ENCODE data around the gene PTGFRN.

PTGFRN gene

GRCh38 chr1:116944613-116945012, 34.9 kb downstream of the PTGFRN start:
- no peak for DNase-seq (ENCODE audit: low spot score)

- DNase-seq (ENCODE audit: low spot score): no peak
Observed at GRCh38 chr1:116945421-116945820, 35.7 kb downstream of the PTGFRN start.

DNA sequence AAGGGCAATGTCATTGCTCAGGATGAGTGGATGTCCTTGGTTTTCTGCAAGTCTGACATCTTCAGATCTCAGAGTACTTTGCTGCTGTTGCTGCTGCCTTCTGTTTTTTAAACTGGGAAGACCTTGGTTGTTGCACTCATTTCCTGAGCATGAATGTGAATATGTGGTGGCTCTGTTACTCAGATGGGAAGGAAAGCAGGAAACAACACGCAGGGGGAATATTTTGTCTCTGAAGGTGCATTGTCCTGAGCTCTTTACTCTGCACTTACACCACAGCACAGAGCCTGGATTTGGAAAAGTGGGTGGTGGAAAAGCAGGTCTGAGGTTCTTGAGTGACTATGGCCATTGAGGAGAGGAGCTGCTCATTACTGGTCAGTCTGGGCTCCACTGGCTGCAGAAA, 36.3 kb downstream of the PTGFRN start:
- DNase-seq (ENCODE audit: low spot score): no peak

- DNase-seq (ENCODE audit: low spot score): no peak
Observed at GRCh38 chr1:116947092-116947860, 37.6 kb downstream of the PTGFRN start.

- no peak for DNase-seq (ENCODE audit: low spot score)
Observed at GRCh38 chr1:116948046-116948445, 38.3 kb downstream of the PTGFRN start.

GRCh38 chr1:116948642-116949041, 38.9 kb downstream of the PTGFRN start:
- no peak for DNase-seq (ENCODE audit: low spot score)

- DNase-seq (ENCODE audit: low spot score): no peak
Observed at GRCh38 chr1:116949213-116949985, 39.7 kb downstream of the PTGFRN start.

DNA sequence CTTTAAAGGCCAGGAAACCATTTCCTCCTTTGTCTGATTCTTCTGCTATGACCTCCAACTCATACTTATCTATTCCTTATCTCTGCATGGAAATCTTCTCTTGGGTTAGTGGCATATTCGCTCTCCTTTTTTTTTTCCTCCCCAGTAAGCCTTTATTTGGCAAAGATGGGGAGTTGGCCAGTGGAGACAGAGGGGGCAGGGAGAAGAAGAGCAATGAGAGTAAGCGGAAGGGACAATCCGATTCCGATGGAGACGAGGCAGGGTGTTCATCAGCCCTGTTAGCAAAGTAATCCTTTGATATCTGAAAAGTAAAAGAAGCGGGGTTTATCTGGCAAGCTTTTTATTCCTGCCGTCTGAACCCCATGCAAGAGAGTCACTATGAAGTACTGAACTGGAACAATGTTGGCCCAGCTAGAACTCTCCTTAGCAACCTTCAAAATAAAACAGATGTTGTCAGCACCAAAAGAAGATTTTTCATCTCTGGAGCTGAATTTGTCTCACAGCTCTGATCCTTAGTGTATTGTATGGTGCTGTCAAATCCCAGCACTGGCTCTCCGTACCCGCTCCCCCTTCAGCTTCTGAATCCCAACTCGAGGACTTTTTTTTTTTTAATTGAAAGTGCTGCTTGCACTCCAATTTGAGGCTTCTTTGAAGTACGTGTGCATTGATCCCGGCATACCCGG, 40.9 kb downstream of the PTGFRN start:
- DNase-seq (ENCODE audit: low spot score): no peak

- DNase-seq (ENCODE audit: low spot score): no peak
Observed at GRCh38 chr1:116951200-116951935, 41.7 kb downstream of the PTGFRN start.

DNA sequence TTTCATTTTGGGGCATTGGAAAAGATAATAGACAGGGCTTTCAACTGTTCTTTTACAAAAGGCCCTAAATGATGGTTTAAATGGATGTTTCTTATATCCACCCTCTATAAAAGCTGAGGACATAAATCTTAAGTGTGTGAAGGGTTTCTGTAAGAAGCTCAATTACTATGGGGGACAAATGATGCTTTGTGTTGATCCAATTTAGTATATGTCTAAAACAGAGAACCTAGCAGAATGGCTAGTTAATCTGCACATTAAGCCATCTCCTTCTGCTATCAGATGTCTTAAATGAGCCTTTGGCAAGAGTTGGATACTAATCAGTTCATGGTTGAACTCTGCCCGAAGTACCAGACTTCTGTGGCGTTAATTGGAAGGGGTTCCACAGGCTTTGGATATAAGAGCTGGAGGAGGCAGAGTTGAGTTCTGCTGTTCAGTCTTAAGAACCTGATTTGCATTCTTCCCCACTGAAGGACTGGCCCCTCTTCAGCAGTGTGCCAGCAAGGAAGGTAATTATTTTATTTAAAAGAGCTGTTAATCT, 43.1 kb downstream of the PTGFRN start:
- no peak for DNase-seq (ENCODE audit: low spot score)

DNA sequence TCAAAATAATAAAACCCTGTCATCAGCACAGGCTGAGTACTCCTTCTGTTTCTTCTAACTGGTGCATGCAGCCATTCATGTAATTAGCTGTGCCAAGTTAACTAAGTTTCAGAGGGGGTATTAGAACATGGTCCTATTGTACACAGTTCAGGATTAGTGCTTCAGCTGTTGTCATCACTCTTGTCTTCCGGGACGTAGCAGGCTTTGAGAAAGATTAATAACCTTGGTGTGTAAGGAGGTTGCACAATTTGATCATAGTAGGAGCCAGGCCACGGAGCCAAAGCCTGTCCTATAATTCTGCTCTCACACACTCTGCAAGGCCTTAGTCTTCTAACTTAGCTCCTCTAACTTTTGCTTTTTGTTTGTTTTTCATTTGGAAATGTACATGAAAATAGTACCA, 44.7 kb downstream of the PTGFRN start:
- DNase-seq (ENCODE audit: low spot score): no peak

GRCh38 chr1:116956378-116956777, 46.7 kb downstream of the PTGFRN start:
- no peak for DNase-seq (ENCODE audit: low spot score)

- no peak for DNase-seq (ENCODE audit: low spot score)
Observed at GRCh38 chr1:116957646-116958045, 47.9 kb downstream of the PTGFRN start.

GRCh38 chr1:116958110-116958509, 48.4 kb downstream of the PTGFRN start:
- no peak for DNase-seq (ENCODE audit: low spot score)

DNA sequence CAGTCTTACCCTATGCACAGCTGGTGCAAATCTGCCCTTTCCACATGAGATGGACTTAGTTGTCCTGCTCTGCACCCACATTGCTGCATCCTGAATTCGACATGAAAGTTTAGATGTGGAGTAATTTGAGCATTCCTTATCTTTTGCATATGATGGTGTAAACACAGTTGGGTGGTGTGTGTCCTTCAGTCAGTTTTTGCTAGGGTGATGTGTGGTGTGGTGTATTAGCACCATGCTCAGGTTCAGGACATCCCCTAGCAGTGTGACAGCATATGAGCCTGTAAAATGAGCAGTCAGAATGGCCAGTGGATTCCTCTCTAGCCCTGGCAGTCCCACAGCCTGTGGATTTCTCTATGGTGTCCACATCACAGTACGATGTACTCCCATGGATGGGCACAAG, 49.3 kb downstream of the PTGFRN start:
- DNase-seq (ENCODE audit: low spot score): no peak

GRCh38 chr1:116961606-116962005, 51.9 kb downstream of the PTGFRN start:
- peak; percentile 43 for DNase-seq (ENCODE audit: low spot score)

GRCh38 chr1:116962987-116963639, 53.4 kb downstream of the PTGFRN start:
- DNase-seq (ENCODE audit: low spot score): no peak

DNA sequence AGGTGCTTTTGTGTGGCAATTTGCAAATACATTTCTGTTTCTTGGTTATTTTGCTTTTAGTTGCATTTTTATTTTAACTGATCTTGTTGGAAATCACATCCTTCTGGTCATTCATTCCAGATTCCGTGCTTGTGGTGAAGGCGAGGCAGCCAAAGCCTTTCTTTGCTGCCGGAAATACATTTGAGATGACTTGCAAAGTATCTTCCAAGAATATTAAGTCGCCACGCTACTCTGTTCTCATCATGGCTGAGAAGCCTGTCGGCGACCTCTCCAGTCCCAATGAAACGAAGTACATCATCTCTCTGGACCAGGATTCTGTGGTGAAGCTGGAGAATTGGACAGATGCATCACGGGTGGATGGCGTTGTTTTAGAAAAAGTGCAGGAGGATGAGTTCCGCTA, 57.1 kb downstream of the PTGFRN start:
- no peak for DNase-seq (ENCODE audit: low spot score)

- no peak for DNase-seq (ENCODE audit: low spot score)
Observed at GRCh38 chr1:116968724-116969123, 59.0 kb downstream of the PTGFRN start.

DNA sequence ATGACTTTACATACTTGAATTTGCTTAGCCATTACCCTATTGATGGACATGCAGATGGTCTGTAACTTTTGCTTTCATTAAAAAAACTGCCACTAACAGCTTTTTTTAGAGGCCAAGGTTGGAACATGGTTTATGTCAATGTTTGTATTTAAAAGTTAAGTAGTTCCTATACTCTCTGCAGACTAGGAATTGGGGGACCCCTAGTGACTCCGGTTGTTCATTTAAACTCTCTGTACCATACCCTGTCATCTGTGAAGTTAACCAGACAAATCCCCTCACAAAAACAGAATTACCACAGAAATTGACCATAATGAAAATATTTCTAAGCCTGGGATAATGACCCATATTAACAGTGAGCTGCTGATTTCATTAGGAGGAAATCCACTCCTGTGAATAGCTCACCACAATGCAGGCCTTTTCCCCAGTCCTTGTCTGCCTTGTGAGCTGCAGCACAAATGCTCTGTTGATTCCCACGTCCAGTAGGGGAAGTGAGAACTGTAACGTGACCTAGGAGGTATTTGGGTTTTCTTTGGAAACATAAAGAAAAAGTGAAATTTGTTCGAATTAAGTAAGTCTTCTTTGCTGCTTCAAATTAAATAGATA, 61.6 kb downstream of the PTGFRN start:
- no peak for DNase-seq (ENCODE audit: low spot score)
